Breast epithelium (tissue), 3 donors: ENCODE results near the gene TGFBR1.

Source experiments
- CTCF ChIP-seq, 3 donors: fragments of 450-650 bp; IDR thresholded peaks; one replicate each; pipeline ENCODE4 v1.5.1; 2016 to 2017; ENCODE audit warnings: antibody characterized with exemption in 3 of 3, mild to moderate bottlenecking in 3 of 3, moderate library complexity in 3 of 3
- POLR2A ChIP-seq: fragments of 450-650 bp; IDR thresholded peaks from one replicate; pipeline ENCODE4 v1.6.1; 2016; ENCODE audit warnings: antibody characterized with exemption, mild to moderate bottlenecking, moderate library complexity

GRCh38 chr9:99056186-99056585, 48.7 kb upstream of the TGFBR1 start:
- TF ChIP-seq POLR2A, result no peak
- no peak for TF ChIP-seq CTCF (IDR thresholded peaks at IDR 0.05)
